Activated CD8-positive, alpha-beta memory T cell treated with anti-CD3 and anti-CD28 coated beads, Interleukin-2, amount 50 U/mL, for 1 hour (primary cell): ENCODE results near the gene CASZ1.

Experiments used
- DNase-seq: peaks from one replicate; pipeline ENCODE4 v3.0.0-alpha.2; 2020; ENCODE audit errors: extremely low read depth

The CASZ1 gene

DNA sequence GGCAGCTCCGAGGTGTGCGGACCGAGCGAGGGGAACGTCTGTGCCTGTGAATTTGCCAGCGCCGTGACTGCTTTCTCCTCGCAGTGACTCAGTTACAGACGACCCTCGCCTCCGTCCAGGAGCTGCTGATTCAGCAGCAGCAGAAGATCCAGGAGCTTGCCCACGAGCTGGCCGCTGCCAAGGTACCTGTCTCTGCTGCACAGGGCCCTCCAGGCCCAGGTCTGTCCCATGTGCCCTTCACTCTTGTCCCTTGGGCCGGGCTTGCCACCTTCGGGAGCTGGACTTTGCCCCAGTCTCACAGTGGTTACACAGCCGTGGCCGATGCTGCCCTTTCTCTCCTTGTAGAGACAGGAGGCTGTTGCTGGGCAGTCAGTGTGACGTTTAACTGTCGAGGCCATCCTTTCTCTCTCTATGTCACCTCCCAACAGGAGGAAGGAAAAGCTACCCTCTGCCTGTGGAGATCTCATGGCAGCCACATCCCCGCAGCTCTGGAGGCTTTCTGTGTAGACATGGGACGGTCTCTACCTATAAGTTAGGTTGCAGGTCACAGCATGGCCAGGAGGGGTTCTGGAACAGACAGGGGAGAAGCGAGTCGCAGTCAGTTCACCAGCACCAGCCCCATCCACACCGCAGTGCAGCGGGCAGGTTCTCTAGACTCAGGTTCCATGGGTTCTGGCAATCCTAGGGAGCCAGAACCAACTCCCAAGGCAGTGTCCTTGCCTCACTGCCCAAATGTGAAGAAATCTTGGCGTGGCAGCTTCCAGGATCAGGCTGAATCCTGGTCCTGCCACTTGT is 172.0 kb downstream of the CASZ1 start:
- DNase-seq, result no peak

DNA sequence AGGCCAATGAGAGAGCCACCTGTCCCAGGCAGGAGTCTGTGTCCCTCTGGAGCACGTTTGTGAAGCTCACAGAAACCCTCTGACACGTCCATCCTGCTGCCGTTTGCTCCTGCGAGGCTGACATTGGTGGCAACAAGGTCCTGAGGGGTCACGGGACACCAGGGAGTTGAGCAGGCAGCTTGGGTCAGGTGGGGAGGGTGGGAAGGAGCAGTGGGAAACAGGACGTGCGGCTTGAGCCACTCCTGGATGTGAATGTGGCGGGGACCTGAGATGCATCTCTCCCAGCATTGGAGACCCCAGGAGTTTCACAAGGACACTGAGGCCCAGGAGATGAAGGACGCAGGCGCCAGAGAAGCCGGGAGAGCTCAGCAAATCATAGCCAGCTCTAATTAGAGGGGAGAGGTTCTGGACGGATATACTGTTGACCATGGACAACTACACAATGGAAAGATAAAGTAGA is 172.7 kb downstream of the CASZ1 start:
- no peak for DNase-seq

DNA sequence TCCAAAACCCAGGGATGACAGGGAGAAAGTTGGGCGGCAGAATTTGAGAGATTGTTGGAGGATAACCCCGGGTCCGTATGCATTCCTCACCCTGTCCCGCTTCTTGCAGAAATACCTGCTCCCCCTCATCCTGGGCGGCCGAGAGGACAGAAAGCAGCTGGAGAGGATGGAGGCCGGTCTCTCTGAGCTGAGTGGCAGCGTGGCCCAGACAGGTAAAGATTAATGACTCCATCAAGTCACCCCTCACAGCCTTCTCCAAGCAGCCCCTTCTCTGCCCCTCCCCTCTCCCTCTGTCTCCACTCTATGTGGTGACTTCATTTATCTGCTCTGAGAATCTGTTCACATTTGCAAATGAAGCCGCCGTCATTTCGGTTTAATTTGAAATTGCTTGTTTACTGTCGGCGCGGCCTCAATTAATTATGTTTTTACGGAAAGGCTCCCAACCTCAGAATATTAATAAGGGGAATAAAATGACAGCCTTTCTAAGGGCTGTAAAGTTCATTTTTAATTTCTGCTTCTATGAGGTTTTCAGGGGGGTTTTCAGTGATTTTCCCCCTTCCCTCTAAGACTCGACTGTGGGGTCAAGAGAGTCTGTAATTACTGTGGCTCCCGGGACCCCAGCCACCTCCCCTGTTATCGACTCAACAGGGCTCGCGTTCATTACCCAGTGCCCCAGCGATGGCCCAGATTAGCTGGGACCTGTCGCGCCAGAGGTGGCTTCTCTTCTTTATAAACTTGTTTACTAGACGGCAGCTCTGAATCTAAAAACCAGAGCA is 173.3 kb downstream of the CASZ1 start:
- no peak for DNase-seq

DNA sequence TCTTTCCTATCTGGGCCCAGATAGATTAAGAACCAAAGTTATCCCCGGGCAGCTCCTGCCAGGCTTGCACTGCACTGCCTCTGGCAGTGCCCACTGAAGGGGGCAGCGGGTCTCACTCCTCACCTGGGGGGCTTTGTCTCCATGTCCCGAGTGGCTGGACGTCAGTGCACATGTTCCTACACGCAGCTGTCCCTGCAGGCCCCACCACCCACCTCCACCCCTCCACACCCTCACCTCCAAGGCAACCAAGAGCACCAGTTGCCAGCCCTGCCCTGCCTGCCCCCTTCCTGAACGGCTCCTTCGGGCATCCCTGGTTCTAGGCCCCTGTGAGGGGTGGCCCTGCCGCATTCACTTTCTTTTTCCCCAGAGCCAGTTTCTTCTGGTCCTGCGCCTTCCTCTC is 174.5 kb downstream of the CASZ1 start:
- DNase-seq, result no peak

DNA sequence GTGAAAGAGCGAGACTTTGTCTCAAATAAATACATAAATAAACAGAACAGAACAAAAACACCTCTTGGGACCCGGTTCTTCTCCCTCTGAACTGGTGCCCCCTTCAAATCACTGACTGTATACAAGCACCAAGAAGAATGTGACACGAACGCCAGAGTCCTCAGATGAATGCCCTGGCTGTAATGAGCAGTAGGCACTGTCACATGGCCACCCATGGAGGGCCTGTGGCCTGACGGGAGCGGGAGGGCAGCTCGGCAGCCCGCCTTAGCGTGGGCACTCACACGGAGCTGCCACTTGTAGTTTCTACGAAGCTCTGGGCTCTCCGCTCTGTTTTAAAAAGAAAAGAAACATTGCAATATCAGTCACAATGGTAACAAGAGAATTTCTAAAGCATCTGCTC is 175.7 kb downstream of the CASZ1 start:
- DNase-seq, result no peak

DNA sequence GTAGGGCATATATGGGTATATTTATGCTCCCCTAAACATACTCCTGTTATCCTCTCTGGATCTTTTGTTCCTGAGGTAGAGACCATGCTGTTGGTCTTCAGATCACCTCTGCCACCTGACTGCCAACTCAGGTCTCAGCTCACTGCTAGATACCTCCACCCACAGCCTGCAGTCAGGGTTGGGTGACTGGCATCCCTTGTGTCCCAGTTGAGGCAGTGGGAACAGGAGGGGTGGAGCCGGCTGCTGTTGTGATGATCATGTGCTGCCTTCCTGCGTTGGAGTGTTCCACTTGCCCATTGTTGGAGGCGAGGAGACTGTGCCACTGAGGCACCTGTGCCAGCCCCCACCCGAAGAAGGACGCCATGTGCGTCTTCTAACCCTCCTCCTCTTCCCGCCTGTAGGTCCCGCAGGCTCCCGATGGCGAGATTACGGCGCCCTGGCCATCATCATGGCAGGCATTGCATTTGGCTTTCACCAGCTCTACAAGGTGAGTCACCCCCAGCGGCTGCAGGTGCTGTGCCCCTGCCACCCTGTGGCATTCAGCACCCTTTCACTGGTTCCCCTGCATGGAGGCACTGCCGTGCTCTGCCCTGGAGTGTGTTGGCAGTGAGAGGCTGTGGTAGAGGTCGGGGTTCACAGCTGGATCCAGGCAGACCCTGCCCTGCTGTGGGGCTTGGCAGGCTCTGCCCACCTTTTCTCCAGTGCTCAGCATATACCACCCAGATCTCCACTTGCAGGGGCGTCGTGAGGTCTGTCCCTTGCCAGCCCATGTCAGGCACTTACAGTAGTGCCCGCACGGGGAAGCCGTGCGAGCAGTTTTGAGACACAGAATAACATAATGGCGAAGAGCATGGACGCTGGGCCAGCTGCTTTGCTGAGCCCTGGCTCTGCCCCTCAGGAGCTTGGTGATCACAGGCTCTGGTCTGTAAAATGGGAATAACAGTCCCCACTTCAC is 178.2 kb downstream of the CASZ1 start:
- no peak for DNase-seq

DNA sequence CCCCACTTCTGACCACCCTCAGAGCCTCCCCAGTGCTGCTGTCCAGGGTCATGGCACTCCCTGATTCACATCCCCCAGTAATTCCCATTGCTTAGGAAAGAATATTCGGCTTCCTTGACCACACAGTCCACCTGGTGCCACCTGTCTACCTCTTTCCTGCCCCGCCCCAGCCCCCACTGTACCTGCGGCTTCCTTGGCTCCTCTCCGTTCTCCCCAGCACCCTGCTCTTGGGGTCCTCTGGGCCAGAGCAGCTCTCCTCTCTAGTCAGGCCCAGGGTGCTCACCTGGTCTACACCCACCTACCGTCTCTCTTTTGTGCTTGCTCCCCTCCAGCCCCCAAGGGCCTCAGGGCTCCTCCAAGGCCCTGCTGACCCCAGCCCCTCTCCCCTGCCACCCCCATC is 179.1 kb downstream of the CASZ1 start:
- no peak for DNase-seq

DNA sequence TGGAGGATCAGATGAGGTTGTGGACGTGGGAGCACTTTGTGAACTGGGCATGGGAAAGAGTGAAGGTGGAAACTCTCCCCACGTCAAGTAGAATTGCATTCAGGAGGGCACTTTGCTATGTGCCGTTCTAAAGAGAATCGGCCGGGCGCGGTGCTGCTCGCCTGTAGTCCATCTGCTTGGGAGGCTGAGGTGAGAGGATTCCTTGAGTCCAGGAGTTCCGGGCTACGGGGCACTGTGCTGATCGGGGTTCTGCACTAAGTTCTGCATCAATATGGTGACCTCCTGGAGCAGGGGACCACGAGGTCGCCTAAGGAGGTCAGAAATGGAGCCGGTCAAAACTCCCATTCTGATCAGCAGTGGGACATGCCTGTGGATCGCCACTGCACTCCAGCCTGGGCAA is 179.8 kb downstream of the CASZ1 start:
- no peak for DNase-seq

DNA sequence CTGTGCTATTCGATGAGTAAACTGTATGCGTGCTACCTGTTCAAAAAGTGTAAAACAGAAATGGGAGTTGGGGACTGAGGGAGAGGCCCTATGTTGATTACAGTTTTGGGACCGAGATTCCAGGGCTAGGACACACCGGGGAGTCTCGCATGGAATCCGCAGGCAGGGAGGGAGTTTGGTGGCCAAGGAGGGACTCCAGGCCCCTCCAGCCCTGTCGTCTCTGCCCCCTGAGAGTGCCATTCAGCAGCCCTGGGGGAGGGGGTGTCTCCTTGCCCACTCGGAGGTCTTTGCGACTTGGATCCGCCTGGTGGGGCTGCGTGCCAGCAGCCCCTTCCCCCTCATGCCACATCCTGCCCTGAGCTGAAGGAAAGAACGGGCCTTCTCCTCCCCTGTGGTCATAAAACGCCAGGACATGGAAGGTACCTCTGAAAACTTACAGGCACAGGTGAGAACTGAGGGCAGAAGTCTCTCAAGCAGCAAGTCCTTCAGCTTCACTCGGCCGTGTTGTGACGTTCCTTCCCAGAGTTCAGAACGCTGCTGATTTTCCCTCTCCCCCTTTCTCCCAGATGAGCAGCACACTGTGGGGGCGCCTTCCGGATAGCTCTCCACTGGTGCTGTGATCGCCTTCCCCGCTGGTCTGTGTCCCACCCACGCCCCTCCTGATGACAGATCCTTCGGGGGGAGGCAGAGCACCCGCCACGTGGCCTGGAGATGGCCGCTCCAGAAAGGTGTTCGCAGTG is 180.3 kb downstream of the CASZ1 start:
- DNase-seq, result no peak

DNA sequence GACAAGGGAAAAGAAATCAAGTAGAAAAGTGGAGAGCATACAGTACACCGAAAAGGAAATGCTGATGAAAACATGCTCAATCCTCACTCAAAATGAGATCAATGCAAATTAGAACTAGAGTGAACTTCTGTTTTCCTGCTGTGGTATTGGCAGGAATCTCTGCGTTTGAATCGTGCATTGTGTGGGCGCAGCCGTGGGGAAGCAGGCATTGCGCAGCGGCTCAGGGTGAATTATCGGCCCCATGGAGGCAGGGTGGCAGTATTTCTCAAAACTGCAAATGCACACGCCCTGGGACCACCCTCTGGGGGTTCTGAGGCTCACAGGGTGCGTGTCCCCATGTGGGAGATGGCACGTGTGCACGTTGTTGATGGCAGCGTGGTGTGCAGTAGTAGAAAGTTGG is 181.1 kb downstream of the CASZ1 start:
- no peak for DNase-seq

DNA sequence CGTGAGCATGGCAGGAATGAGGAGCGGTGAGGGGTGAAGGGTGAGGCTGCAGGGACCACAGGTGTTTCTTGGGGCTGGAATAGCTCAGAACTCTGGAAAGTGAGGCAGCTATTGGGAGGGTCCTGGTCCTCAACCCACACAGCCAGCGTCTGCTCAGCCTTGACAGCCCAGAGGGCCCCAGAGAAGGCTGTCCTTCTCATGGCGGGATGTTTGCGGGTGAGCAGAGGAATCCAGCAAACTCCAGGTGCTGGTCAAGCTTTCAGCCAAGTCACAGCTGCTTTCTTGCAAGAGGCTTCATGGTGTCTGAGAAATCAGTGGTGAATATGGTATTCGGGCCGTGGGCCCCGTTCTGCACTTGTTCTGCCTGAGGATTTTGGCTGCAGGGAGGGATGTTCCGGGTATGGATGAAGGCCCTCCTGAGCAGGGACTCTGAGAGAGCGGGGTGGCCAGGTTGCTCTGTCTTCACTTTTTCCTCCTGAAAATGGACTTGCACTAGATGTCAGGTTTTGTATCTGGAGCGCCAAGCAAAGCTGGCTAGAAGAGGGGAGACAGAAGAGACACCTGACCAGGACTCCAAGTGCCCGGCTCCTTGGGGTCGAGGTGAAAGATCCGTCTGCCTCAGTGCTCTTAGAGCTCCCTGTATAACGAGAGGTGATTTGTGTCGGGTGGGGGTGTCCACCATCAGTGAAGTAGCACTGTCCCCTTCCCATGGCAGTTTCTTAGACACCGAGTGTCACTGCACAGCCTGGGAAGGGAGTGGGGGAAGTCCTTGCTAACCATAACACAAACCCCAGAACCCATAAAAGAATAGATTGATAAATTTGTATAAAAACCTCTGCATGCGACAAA is 181.8 kb downstream of the CASZ1 start:
- DNase-seq, result no peak

DNA sequence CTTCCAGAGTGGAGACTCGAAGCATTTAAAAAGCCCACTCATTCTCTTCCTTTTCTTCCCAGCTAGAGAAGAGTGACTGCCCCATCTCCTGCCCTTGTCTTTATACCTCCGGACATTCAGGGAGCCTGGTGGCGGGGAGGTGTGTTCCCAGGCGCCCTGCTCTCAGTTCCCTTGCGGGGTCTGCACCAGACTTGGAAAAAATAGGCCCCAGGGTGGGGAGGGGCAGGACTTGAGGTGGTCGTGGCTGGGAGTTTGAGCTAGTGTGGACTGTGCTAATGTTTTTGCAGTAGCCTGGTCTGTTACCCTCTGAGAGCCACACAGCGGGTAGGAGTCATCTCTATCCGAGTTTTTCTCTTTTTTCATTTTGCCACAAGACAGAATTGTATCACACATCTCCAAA is 182.6 kb downstream of the CASZ1 start:
- DNase-seq, result no peak

DNA sequence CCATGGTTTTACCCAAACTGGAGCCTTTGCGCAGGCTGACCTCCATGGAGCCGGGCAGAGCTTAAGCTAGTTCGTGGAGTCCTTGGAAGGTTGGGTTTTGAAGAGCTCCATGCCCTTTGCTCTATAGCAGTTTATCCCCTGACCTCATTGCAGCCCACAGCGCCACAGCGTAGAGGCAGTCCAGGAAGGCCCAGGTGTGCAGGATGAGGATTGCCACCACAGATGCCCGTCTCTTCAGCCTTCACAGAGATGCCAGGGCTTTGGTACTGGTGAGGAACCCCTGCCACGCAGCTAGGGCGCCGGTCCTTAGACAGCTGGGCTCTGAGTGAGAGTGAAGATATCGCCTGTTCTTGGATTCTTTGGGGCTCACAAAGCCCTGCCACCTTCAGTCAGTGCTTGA is 183.1 kb downstream of the CASZ1 start:
- no peak for DNase-seq

DNA sequence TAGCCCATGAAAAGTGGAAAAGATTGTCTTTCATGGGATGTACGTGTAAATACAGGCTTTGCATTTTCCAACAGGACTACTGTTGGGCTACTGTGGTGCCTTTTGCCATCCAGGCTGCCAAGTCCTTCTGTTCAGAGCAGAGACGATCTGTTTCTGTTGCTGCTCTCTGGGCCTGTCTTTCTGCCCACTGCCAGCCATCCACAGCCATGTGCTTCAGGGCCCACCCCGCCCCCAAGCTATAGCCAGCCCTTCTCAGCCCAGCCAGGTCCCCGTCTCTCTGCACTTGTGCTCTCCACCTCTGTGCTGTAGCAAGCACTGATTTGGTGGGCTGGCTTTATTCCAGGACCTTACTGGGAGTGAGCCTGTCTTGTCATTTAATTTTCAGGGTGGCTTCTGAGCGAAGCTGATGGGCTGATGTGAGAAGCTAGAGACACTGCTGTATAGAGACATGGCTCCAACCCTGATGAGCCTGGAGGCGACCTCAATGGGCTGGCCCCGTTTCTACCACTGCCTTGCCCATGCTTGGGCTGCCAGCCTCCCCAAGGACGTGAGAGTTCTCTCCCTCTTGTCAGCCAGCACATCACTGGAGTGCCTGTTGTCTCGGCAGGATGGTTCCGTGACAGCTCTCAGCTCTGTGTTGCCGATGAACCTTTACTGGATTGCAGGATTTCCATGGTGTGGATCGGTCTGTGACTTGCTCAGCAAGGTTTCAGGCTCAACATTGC is 183.8 kb downstream of the CASZ1 start:
- DNase-seq, result no peak

DNA sequence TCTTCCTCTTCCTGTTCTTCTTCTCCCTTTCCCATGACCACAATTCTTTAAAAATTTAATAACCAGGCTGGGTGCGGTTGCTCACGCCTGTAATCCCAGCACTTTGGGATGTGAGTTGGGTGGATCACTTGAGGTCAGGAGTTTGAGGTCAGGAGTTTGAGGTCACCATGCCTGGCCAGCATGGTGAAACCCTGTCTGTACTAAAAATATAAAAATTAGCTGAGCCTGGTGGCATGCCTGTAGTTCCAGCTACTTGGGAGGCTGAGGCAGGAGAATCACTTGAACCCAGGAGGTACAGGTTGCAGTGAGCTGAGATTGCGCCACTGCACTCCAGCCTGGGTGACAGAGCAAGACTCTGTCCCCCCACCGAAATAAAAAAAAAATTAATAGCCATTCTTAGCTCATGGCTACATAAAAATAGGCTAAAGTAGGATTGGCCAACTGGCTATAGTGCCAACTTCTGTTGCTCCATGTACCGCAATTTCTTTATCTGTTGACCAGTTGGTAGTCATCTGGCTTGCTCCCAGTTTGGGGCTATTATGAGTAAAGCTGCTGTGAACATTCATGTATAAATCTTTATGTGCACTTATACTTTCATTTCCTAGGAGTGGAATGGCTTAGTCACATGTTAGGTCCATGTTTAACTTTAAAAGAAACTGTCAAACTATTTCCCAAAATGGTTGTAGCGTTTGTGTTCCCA is 185.4 kb downstream of the CASZ1 start:
- no peak for DNase-seq

DNA sequence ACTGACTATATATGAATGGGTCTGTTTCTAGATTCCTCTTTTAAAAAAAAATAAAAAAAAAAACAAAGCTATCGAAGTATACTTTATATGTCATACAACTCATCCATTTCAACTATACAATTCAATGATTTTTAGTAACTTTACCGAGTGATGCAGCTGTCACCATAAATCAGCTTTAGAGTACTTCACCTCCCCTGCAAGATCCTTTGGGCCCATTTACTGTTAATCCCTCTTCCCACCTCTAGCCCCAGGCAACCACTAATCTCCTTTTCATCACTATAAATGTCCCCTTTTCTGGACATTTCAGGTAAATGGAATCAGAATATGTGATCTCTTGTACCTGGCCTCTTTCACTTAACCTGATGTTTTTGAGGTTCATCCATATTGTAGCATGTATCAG is 187.8 kb downstream of the CASZ1 start:
- no peak for DNase-seq

DNA sequence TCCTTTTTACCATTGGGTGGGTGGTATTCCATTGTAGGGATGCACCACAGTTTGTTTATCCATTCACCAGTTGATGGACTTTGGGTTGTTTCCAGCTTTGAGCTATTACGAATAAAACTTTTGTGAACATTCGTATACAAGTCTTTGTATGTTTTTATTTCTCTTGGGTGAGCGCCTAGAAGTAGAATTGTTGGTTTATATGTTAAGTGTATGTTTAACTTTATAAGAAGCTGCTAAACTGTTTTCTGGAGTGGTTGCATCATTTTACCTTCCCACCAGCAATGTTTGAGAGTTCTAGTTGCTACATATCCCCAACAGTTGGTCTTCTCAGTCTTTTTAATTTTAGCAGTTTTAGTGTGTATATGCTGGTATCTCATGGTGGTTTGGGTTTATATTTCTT is 189.2 kb downstream of the CASZ1 start:
- no peak for DNase-seq

DNA sequence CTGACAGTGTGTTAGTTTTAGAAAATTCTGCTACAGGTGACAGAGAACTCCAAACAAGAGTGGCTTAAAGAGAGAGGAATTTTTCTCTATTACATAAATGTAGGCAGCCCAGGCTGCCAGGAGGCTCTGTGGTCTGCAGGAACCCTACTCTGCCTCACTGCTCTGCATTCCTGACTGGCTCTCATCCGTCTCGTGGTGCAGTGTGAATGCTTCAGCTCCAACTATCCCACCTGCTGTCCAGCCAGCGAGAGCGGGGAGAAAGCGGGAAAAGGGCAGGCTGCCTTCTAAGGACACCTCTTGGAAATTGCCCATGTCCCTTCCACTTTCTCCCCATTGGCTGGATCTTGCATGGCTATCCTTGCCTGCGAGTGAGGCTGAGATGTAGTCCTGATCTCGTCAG is 190.4 kb downstream of the CASZ1 start:
- no peak for DNase-seq

DNA sequence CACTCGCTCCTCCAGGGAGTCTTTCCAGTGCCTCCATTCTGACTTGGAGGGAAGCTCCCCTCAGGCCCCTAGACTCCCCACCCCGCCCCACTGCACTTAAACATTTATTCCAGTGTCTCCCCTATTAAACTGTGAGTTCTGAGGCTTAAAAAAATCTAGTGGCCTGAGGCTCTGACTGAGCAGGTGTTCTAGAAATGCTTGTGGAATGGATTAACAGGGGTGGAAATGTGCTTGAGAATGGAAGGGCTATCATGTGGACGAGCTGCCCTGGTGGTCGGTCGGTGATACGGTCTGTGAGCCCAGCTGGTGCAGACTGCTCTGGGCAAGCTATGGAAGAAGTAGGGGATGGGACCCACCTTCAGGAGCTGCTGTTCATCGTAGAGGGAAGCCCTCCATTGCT is 191.5 kb downstream of the CASZ1 start:
- DNase-seq, result no peak
